ENCODE measurements around the gene PIK3C2A.

The PIK3C2A gene

DNA sequence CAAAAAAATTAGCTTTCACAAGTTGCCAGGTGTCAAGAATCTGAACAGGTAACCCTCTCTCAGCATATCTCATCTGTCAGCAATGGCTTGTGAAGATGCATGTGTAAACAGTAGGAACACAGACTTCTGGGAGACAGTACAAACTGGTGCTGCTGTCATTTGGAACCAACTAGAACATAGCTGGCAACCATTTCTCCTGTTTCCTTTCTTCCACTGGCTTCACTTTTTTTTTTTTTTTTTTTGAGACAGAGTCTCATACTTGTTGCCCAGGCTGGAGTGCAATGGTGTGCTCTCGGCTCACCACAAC lies 2.1 kb upstream of the PIK3C2A start:
- no peak for DNase-seq

DNA sequence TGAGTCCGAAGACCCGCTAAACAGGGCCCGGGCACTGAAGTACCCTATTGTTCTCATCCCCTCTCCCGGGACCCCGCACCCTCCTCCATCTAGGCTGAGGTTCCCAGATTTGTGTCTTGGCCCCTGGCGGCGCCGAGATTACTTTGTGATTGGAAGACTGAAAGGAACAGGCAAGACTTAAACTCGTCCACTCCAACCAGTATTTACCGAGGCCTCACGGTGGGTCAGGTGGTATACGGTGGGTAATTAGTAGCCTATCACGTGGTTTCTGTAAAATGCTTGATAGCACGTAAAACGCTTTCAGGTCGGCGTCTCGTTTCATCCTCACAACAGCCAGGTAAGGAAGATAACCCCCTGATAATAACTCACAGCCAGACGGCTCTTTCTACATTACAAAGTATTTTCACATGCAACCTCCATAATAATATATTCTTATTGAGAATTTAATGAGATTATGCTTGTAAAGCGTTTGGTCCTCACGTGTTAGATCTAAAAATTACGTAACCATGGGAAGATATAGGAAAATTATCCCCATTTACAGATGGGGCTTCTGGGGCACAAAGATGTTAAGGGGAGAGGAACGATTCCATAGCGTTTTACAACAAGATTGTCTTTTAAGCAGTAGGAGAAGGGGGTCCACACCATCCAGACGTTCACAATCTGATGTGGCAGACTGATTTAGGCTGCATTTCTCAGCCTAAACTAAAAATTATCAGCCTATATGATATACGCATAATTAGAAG lies 642 bp upstream of the PIK3C2A start:
- DNase-seq = peak in 1 of 2 experiments; percentile 82

DNA sequence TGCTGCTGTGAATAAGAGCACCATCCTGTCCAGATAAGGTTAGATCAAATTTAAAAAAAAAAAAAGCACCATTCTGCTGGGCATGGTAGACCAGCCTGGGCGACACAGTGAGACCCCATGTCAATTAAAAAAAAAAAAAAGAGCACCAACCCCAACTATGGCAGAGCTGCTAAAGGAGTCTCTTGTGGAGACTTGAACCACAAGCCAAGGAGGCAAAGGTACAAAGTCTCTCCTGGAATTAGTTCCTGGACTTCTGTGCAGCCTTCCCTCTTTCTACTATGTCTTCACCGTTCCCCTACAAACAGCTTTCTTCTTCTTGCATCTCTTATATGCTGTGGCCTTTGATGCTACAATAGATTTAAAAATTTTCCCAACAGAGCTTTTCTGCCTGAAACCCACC lies 1.3 kb downstream of the PIK3C2A start:
- no peak for DNase-seq

DNA sequence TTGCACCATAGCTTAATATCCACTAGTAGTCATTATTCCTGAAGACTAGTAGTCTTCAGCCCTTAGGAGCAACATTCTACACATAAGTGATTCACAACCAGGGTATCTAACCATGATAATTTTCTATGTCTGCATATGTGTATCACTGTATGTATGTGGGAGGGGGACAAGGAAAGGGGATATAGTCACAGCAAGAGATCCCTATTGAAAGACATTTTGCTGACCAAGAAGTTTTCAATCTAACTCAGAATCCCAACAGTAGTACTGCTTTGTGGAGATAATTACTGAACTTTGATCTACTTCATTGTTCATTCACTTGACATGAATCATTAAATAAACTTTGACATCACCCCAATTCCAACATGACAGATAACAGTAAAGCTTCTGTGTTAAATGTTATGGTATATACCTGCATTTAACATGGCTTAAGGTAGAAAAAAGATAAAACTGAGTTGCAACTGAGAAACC lies 10.3 kb downstream of the PIK3C2A start:
- DNase-seq = no peak

DNA sequence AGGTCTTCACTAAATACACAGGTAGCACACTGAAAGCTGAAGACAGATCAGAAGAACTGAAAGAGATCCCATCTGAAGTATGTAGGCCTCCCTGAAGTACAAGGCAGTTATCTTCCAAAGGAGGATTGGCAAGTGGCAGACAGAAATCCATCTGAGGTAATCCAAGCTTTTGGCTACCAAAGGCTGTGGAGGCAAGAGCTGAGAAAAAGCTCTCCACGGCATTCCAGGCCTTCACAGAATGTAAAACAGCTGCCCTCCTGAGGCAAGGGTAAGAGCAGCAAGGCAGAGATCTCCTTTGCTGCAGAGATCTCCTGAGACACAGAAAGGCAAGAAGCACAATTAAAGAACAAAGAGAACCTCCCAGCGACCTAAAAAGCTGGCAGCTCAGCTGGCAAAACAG lies 19.1 kb downstream of the PIK3C2A start:
- no peak for DNase-seq

DNA sequence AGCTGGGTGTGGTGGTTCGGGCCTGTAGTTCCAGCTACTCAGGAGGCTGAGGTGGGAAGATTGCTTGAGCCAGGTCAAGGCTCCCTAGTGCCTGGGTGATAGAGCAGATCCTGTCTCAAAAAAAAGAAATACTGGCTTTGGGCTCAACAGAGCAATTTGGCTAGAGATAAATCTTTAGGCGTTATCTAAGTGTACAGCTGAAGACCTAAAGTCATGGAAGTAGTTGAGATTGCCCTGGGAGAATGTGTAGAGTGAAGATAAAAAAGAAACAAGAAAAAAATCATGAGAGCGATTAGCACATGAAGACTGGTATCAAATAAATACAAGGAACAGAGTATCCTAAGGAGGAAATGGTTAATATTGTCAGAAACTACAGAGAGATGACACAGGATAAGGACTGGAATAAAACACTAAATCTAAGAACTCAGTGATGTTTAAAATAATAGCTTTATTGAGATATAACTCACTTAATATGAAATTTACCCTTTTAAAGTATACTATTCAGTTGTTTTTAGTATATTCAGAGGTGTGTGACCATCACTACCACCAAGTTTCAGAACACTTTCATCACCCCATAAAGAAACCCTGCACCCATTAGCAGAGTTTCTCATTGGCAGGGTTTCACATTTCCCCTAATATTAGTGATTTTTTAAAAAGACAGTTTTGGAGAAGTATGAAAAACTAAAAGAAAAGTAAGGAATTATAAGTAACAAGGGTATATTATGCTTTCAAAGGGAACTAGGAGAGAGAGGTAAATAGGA lies 20.7 kb downstream of the PIK3C2A start:
- DNase-seq = no peak

DNA sequence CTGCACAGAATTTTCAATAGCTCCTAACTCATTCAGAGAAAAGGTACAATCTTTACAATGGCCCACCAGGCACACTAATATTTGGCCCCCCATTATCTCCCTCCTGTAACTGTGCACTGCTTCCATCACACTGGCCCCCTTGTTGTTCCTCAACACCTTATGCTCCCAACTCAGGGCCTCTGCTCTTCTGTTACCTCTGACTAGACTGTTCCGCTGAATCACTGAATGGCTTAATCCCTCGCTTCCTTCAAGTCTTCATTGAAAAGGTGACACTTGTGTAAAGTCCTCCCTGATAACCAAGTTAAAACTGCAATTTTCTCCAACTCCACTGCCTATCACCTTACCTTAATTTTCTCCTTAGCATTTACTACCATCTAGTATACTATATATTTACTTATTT lies 21.8 kb downstream of the PIK3C2A start:
- no peak for DNase-seq

DNA sequence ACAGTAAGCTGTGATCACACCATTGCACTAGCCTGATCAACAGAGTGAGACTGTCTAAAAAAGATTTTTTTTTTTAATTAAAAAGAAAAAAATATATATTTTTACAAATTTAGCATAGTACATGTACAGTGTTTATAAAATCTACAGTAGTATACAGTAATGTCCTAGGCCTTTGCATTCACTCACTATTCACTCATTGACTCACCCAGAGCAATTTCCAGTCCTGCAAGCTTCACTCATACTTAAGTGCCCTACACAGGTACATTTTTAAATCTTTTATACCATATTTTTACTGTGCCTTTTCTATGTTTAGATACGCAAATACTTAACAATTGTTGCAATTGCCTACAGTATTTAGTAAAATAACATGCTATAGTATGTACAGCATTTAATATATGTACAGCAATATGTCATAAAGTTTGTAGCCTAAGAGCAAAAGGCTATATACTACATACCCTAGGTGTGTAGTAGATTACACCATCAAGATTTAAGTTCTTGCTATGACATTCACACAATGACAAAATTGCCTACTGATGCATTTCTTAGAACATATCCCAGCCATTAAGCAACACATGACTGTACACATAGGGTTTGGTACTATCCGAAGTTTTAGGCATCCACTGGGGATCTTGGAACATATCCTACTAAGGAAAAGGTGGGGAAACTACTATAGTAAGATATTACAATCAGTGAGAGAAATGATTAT lies 22.8 kb downstream of the PIK3C2A start:
- DNase-seq = no peak

DNA sequence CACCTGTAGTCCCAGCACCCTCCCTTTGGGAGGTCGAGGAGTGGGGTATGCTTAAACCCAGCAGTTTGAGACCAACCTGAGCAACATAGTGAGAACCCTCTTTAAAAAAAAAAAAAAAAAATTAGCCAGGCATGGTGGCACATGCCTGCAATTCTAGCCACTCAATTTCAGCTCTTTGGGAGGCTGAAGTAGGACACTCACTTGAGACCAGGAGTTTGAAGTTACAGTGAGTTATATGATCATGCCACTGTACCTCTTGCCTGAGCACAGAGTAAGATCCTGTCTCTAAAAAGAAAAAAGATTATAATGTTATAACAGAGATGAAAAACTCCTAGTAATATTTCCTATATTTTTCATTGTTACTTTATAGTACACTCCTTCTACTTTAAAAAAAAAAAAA lies 23.9 kb downstream of the PIK3C2A start:
- DNase-seq = no peak

DNA sequence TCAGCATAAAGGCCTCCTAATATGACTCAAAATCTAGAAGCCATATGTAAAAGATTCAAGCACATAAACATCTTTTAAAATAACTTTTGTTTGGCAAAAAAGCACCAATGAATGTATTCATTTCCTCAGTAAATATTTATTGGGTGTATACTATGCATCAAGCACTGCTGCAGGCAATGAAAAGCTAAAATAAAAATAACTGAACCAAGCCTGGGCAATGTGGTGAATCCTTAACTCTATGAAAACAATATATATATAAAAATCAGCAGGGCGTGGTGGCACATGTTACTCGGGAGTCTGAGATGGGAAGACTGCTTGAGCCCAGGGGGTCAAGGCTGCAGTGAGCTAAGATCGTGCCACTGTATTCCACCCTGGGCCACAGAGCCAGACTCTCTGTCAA lies 27.8 kb downstream of the PIK3C2A start:
- no peak for DNase-seq

DNA sequence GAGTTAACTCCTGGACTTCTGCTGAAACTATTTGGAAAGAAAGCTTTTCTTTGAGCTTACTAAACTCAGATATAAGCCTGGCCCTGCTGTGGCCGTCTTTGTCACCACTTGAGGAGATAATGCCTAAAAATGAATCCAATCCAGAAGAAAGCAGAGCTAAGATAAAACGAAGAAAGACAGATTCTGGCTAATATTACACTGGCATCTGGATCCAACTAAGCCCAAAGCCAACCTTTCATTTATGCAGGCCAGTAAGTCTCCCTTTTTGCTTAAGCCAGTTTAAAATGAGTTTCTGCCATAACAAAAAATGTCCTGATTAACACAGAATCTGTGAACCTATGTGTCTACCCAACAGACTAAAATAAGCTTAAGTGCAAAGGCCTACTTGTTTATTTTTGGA lies 34.5 kb downstream of the PIK3C2A start:
- no peak for DNase-seq

DNA sequence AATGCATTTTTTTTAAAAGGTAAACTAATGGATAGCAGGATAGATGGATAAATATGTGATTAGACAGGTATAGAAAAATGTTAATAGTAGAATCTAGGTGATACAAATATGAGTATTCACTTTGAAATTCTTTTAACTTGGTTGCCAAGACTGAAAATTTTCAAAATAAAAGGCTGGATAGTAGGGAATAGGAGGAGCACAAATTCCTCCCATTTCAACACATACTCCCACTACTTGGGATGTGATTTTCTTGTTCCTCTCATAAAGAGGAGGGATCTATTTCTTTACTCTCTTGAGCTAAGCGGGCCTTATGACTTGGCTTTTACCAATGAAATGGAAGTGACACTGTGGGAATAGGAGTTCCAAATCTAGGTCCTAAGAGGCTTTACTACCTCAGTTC lies 35.9 kb downstream of the PIK3C2A start:
- no peak for DNase-seq

DNA sequence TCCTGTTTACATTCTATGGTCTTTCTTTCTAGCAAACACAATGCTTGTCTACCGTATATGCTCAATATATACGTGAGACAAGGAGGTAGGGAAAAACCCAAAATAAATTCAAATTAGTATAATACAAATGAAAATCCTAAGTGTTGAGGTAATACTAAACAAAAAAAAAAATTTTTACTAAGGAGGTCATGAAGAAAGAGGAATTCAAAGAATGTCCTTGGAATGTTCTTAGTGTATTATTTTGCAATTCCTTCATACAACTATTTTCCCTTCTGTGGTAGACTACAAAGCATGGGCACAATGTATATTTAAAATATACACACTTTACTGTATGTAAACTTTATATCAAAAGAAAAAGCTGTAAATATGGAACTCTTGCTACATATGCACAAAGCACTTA lies 36.4 kb downstream of the PIK3C2A start:
- no peak for DNase-seq

DNA sequence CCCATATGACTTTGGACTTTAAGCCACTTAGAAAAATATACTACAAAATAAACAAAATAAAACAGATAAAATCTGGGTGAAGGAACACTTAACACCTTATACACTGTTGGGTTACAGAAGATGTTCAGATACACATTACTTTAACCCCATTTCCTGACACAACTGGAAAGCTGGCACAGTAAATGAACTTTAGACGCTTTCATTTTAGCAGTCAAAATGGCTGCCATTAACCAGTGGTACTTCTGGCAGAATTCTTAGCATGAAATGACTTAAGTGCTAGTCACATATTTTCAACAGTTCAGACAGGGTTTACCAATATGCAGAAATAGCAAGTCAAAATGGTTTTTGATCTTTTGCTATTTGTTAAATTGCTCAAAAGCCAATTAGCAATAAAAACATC lies 37.9 kb downstream of the PIK3C2A start:
- DNase-seq = no peak

DNA sequence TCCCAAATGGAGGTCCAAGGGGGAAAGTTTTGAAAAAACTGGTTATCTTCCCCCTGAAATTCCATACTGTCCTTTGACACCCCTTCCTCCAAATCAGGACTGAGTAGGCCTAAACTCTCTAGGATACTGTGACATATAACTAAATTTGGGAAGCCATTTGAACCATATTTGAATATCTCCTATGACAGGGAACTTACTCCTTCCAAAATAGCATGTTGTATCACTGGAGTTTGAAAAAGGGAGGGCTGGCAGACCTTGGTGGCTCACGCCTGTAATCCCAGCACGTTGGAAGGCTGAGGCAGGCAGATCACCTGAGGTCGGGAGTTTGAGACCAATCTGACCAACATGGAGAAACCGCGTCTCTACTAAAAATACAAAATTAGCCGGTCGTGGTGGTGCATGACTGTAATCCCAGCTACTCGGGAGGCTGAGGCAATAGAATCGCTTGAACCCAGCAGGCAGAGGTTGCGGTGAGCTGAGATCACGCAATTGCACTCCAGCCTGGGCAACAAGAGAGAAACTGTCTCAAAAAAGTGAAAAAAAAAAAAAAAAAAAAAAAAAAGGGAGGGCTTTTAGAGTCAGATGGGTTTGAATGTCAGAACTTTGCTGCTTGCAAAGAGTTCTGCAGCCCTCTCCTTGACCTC lies 42.4 kb downstream of the PIK3C2A start:
- no peak for DNase-seq

DNA sequence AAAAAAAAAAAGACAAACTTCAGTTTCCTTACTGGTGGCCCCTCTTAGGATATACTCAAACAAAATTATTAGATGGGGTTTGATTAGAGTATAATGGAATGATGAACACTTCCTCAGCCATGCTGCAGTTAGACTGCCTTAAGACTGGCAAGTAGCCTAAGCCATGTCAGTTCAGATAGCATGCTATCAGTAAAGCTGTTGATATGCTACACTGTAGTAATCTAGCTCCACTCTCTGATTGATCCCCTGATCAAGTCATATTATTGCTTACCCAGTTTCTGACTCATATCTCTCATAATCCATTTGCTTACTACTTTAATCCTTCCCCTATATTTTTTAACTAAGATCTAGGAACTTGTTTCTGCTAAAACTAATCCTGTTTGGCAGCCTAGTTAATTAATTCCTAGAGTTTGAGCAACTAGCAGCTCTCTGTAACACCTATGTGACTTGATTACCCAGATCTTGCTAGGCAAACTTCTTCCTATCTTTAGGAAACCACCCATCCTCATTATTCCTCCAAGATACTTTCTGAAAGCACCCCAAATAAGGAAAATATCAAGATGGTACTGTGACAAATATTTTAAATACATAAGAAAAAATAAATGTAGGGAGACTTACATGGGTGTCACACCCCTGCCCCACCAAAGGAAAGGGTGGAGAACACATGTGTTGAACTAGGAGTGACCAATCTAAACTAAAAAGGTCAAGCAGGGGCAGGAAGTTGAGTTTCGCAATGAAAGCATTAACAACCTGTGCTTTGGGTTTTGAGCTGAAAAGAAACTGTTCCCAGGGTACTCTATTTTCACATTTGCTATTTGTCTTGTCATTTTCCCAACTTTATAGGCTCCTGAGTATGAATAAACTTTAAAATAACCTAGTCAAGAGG lies 43.2 kb downstream of the PIK3C2A start:
- no peak for DNase-seq

DNA sequence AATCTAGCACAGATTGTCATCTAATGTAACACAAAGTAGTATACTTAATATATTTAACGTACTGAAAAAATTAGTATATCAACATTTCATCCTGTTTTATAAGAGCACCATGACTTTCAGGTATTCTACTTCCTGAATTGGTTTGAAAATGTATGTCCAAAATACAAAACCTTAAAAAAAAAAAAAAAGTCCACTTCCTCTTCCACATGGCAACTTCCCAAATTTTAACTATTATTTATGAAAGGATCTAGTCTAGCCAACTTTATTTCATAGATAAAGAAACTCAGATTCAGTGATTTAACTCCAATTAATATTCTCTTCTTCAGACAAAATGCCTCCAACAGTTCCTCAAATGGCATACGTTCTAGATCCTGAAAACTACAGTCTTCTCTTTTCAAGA lies 44.0 kb downstream of the PIK3C2A start:
- no peak for DNase-seq

DNA sequence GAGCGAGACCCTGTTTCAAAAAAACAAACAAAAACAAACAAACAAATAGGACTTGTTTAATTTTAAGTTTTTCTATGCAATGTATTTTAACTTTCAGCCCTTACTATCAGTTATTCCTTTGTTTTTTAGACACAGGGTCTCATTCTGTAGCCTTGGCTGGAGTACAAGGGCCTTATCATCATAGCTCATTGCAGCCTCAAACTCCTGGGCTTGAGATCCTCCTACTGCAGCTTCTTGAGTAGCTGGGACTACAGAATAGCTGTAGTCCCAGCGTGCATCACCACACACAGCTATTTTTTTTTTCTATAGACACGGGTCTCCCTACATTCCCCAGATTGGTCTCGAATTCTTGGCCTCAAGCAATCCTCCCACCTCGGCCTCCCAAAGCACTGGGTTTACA lies 44.5 kb downstream of the PIK3C2A start:
- no peak for DNase-seq

DNA sequence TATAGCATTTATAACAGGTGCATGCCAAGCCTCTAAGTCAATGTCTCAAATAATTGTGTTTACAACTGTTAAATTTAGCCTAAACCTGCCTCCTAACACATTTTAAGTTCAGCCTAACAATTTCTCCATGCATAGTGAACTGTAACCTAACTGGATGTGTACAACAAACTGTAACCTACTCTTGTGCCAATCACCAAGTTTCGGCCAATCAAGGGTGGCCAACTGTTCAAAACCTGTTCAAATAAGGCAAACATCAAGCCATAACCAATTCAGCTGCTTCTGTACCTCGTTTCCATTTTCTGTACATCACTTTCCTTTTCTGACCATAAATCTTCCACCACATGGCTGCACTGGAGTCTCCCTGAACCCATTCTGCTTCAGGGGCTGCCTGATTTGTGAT lies 45.4 kb downstream of the PIK3C2A start:
- DNase-seq = no peak

DNA sequence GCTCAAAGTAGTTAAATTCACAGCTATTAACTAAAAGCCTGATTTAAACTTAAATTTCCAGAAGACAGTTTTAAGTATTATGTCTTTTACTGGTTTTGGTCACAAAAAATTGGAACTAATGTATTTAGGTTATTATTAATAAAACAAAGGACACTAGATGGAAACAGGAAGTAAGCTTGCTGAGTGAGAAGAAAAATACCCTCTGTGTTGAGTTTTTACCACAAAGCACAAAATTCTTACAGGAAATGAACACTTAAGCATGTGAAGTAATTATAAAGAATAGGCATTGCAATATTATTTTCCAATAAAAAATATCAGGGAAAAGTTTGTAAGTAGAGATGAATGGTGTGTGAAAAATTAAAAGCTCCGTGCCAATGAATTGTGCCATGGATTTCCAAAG lies 46.3 kb downstream of the PIK3C2A start:
- no peak for DNase-seq

DNA sequence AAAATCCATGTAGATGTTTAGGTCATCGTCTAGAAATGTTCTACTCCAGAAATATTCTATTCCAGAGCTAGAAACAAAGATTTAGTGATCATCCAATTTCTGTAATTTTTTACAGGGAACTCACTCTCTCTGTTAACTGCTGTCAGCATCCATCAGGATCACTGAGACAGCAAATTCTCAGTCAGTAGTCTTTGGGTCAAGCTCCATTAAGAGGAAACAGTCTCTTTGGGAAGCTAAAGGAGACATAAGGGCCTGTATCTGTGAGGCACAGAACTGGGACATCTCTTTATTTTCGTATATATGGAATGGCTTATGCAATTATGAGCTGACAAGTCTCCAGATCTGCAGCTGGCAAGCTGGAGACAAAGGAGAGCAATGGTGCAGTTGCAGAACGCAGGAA lies 48.3 kb downstream of the PIK3C2A start:
- DNase-seq = no peak
